GM18873 (cell line): ENCODE results near the gene NOTO.
A peak's percentile ranks its signal among the peaks of the same experiment; 100 is the strongest.

ENCODE experiments used
- ATAC-seq: cut with Tn5 transposase; IDR thresholded peaks from one replicate; pipeline ENCODE4 v1.9.1; 2021; ENCODE audit warnings: mild to moderate bottlenecking, moderate library complexity, moderate number of reproducible peaks; ENCODE audit not compliant: unreplicated experiment, low FRiP score

NOTO gene

DNA sequence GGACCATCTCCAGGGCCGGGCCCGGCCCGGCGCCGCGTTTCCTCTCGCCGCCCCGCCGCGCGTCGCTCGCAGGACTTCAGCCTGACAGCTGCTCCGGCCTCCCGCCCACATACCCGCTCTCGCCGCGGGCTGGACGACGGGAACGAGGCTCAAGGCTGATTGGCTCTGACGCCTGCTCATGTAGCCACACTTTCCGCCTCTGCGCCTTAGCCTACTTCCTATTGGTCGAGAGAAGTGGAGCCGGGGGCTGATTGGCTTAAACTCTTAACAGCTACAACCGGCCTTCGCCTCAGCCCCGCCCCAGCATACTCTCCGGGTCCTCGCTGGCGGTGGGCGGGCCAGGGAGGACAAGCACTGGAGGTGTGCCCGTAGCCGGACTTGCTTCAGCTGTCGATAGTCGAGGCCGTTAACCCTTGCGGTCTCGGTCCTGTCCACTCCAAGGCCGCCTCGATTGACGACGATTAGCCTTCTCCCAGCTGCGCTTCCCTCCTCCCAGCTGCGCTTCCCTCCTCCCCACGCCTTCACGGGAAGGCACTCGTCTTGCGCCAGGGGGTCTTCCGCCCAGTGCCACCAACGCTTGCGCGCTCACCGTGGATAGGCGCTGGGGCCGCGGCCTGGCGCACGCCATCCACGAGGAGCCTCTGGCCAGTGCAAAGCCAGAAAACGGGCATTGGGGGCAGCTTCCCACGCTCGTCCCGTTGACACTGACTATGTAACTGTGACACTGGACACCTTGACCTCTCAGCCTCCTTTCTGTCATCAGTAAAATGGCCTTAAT, 31.0 kb downstream of the NOTO start, which contains the start of gene PRADC1:
Gene PRADC1 (minus strand): TSS at position 86 of the 778 bp plus-strand sequence. CDS start 79 bp downstream, at position 7.
- peak; percentile 96 for ATAC-seq

DNA sequence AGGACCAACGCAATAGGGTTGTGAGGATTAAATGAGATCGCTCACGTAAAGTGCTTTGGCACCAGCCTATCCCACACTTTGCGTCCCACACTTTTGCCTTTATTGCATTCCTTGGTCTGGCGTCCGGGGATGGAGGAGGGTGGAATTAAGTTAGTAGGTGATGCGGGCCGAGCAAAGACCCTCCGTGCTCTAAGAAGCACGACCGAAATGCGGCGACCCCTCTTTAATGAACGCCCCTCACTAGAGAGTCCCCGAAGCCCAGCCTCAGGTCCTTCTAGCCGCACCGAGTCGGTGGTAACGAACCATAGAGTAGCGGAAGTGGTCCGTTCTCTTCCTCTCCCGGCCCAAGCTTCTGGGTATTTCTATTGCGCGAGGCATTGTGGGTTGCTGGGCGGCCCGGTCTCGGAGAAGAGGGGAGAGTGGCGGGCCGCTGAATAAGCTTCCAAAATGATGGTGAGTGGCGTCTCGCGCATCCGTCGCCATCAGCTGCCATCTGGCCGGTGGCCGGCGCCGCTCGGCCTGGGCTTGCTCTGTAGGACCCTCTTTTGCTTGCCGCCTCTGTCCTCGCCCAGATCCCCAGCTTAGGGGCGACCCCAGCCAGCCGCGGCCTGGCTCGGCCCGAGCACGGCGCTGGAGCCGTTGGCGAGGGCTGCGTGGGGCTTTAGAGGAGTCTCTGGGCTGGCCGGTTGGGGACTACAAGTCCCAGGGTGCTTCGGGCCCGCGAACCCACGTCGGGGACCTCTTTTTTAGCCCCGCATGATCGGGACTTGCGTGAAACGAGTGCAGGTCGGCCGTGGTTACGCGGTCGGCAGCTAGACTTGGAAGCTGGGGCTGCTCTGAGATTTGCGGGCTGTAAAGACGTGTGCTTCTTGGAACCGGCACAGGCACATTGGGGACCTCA, 31.8 kb downstream of the NOTO start, which contains the start of gene CCT7:
Gene CCT7 (plus strand): TSS at position 377 of the 901 bp plus-strand sequence. CDS start 71 bp downstream, at position 448.
- peak; percentile 53 for ATAC-seq

GRCh38 chr2:73235315-73236028, 33.1 kb downstream of the NOTO start:
- ATAC-seq = no peak

GRCh38 chr2:73237168-73237567, 34.8 kb downstream of the NOTO start:
- no peak for ATAC-seq

- ATAC-seq = no peak
Observed at GRCh38 chr2:73238149-73238548, 35.8 kb downstream of the NOTO start.

- no peak for ATAC-seq
Observed at GRCh38 chr2:73238976-73239375, 36.6 kb downstream of the NOTO start.

DNA sequence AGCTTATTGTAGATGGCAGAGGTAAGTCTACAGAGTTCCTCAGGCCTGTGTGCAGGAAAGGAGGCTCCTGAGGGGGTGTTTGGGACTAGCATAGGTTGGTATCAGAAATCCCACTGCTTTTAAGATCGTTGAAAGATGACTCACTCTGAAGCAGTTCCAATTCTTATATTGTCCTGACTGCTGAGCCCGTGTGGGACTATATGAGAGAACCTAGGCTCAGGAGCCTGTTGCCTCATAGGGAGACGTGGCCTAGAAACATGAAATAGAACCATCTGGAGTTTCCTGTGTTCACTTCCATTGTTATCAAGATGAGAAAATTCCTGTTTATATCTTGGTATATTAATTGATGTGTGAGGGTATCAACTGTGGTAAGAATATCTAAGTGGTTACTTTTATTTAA, 37.4 kb downstream of the NOTO start:
- ATAC-seq = no peak

- no peak for ATAC-seq
Observed at GRCh38 chr2:73243884-73244570, 41.7 kb downstream of the NOTO start.

DNA sequence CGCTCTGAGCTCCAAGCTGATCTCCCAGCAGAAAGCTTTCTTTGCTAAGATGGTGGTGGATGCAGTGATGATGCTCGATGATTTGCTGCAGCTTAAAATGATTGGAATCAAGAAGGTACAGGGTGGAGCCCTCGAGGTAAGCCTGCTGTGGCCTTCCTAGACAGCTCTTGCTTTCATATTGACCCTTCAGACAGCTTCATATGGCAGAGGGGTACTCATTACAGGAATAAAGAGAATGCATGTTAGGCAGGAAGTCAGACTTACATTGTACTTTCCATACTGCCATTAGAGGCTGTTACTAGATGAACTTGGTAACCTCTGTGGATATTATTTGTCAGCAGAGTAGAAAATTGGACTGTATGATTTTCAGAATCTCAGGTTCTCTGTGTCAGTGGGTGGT, 42.2 kb downstream of the NOTO start:
- ATAC-seq = no peak

DNA sequence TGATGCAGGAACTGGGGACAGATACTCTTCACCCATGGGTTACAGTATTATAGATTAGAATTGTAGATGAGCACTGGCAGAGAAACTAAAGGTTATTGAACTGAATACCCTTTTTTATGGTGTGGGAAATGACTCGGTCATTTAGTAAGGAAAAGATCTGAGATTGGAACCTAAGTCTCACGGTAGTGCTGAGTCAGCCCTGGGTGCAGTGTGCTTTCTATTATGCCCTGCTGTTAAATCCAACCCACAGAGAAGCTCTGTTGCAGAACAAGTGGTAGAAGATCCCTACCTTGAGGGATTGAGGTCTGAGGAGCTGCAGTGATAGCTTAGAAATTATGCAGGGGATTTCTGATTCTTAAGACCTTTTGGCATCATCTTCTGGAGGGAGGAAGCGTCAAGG, 44.5 kb downstream of the NOTO start:
- ATAC-seq = no peak

GRCh38 chr2:73249636-73250035, 47.3 kb downstream of the NOTO start:
- ATAC-seq = no peak

DNA sequence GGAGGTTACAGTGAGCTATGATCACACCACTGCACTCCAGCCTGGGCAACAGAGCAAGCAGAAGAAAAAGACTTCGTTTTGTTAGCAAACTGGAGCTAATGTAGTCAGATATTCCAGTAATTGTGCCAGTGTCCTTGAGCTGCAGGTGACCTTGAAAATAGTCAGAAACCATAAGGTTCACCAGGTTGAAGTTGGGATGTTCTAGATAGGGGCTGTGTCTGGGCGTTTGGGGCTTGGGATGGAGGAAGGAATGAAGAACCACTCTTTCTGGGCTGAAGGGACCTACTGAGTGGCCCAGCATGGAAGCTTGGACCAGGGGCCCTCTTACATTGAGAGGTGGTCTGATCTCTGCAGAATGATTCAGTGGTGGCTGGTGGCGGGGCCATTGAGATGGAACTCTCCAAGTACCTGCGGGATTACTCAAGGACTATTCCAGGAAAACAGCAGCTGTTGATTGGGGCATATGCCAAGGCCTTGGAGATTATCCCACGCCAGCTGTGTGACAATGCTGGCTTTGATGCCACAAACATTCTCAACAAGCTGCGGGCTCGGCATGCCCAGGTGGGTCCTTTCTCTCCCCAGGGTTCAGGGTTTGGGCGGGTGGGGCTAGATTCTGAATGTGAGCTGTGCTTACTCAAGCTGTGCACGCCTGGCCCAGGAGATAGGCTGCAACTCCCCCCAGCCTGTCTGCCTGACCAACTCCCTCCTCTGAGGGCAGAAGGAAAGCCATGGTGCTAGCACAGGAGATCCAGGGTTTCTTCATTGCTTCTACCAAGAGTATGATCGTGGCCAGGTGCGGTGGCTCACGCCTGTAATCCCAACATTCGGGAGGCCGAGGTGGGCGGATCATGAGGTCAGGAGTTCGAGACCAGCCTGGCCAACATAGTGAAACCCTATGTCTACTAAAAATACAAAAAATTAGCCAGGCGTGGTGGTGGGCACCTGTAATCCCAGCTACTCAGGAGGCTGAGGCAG, 48.8 kb downstream of the NOTO start:
- no peak for ATAC-seq

DNA sequence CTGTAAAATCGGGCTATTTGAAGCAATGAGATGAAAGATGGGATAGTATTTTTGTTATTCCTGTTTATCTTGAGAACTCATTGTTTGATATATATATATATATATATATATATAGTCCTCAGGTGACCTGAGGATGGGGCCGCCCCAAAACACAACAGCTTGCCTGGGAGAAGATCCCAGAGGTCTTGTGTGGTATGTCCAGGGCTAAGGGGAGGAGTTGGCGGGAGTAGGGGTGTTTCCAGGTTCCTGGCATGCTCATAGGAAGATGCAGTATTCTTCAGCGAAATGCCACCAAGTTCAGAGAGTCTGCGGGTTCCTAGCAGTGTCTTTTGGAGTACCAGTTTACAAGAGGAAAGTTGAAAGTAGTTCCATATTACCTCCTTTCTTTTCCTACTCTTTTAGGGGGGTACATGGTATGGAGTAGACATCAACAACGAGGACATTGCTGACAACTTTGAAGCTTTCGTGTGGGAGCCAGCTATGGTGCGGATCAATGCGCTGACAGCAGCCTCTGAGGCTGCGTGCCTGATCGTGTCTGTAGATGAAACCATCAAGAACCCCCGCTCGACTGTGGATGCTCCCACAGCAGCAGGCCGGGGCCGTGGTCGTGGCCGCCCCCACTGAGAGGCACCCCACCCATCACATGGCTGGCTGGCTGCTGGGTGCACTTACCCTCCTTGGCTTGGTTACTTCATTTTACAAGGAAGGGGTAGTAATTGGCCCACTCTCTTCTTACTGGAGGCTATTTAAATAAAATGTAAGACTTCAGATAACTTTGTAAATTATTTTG, 50.1 kb downstream of the NOTO start:
- ATAC-seq = no peak

- no peak for ATAC-seq
Observed at GRCh38 chr2:73253400-73253799, 51.0 kb downstream of the NOTO start.

DNA sequence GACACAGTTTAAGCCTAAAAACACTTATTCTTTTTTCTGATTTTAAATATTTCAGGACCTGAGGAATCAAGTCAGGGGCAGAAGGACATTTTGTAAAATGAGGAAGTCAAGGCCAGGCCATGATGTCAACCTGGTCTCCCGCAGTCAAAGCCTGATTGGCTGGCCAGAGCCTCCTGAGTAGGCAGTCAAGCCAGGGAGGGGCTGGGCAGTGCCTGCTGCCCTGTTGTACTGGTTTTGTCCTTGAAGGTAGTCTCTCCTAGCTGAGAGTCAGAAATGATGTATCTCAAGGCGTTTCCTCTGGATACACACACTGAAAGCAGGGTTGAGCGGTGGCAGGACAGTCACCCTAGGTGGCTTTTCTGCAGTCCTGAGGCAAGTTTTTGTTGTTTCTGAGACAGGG, 51.5 kb downstream of the NOTO start:
- no peak for ATAC-seq

DNA sequence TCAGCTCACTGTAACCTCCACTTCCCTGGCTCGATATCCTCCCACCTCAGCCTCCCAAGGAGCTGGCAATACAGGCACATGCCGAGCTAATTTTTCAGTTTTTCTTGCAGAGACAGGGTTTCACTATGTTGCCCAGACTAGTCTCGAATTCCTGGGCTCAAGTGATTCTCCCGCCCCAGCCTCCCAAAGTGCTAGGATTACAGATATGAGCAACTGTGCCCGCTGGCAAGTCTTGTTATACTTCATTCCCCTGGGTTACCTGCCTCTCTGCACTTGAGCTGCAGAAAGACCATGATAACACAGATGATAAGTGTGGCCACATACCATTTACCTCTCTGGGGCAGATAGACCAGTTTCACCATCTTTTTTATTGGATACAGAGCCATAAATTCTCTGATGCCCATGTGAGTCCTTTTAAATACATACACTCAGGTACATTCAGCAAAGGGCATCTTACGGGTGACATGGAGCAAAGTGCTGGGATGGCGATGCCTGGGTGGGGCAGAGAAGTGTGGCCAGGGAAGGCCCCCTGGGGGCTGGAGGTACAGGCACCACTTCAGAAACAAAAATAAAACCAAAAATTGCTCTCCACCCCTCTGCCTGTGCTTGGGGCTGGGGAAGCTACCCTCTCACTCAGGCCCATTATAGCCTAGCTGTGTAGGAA, 52.1 kb downstream of the NOTO start:
- ATAC-seq = no peak

GRCh38 chr2:73255007-73255644, 52.8 kb downstream of the NOTO start:
- ATAC-seq = no peak
